Skeletal muscle tissue (tissue), 4 donors: ENCODE measurements around the gene FAM107A. TPM values are rescaled to one million over a fixed set of nuclear protein-coding genes. Genes with fewer than 3 reads are reported as not detected.

Experiments used
- H3K27ac ChIP-seq: one replicate; pipeline ENCODE4 v1.7.0; 2013; ENCODE audit warnings: mild to moderate bottlenecking, low read depth, low read length, inconsistent platforms
- H3K27me3 ChIP-seq, 3 donors: one replicate each; pipeline ENCODE4 v1.7.0; 2013; ENCODE audit warnings: low read length in 3 of 3; ENCODE audit not compliant: control insufficient read depth in 3 of 3, insufficient read depth in 3 of 3
- H3K36me3 ChIP-seq, 3 donors: one replicate each; pipeline ENCODE4 v1.7.0; 2013; ENCODE audit warnings: low read length in 3 of 3; ENCODE audit not compliant: control insufficient read depth in 3 of 3, insufficient read depth in 3 of 3
- H3K4me1 ChIP-seq, 3 donors: one replicate each; pipeline ENCODE4 v1.7.0; 2013; ENCODE audit warnings: low read length in 3 of 3, mild to moderate bottlenecking in 3 of 3; ENCODE audit not compliant: control insufficient read depth in 3 of 3, insufficient read depth in 3 of 3
- H3K4me3 ChIP-seq, 3 donors: one replicate each; pipeline ENCODE4 v1.7.0; 2013; ENCODE audit warnings: low read length in 3 of 3
- H3K9ac ChIP-seq, 3 donors: one replicate each; pipeline ENCODE4 v1.7.0; 2013; ENCODE audit warnings: low read length in 3 of 3, mild to moderate bottlenecking in 3 of 3, moderate library complexity in 2 of 3, low read depth in 1 of 3
- H3K9me3 ChIP-seq, 3 donors: one replicate each; pipeline ENCODE4 v1.7.0; 2013; ENCODE audit warnings: low read length in 3 of 3; ENCODE audit not compliant: control insufficient read depth in 3 of 3
- total RNA-seq: library from RNA; depleted of rRNA; stranded (reverse); fragments of >200 nt; gene quantifications from one replicate; pipeline ENCODE4 v1.2.3, GENCODE V29; 2014
- donor health status: Osteomylitis.

Gene FAM107A
- total RNA-seq, 1 donor from 2014 or later, result under 0.01 TPM

- Histone ChIP-seq H3K9ac (no peak overlapping the region), H3K36me3 (peaks cover 13 to 29% (median 19%) of the 10 kb centered on the region in 3 donors), H3K9me3 (no peaks in the 10 kb centered on the region), H3K27ac (no peak overlapping the region), H3K27me3 (no peaks in the 10 kb centered on the region), H3K4me3 (no peak overlapping the region), H3K4me1 (no peaks in the 10 kb centered on the region)
Measured at GRCh38 chr3:58521336-58521670, 55.9 kb downstream of the FAM107A start.

GRCh38 chr3:58520403-58521335, 56.5 kb downstream of the FAM107A start:
- no peak overlapping the region for H3K27ac ChIP-seq
- peak overlapping the region in 1 of 3 donors; percentile 25 for H3K9ac ChIP-seq
- no peak overlapping the region for H3K4me3 ChIP-seq
- no peaks in the 10 kb centered on the region for H3K9me3 ChIP-seq
- H3K27me3 ChIP-seq, result no peaks in the 10 kb centered on the region
- H3K4me1 ChIP-seq, result no peaks in the 10 kb centered on the region
- peaks cover 13 to 25% (median 15%) of the 10 kb centered on the region in 3 donors for H3K36me3 ChIP-seq

GRCh38 chr3:58519668-58520402, 57.4 kb downstream of the FAM107A start:
- H3K36me3 ChIP-seq, result peaks cover 13 to 24% (median 15%) of the 10 kb centered on the region in 3 donors
- H3K27ac ChIP-seq, result no peak overlapping the region
- no peak overlapping the region for H3K4me3 ChIP-seq
- no peaks in the 10 kb centered on the region for H3K27me3 ChIP-seq
- H3K9ac ChIP-seq, result peak overlapping the region in 1 of 3 donors; percentile 25
- no peaks in the 10 kb centered on the region for H3K4me1 ChIP-seq
- H3K9me3 ChIP-seq, result no peaks in the 10 kb centered on the region

- Histone ChIP-seq H3K36me3 (peaks cover 5 to 21% (median 8%) of the 10 kb centered on the region in 3 donors), H3K4me1 (no peaks in the 10 kb centered on the region), H3K9ac (no peak overlapping the region), H3K4me3 (no peak overlapping the region), H3K27ac (no peak overlapping the region), H3K9me3 (no peaks in the 10 kb centered on the region), H3K27me3 (no peaks in the 10 kb centered on the region)
Measured at GRCh38 chr3:58518291-58518789, 58.9 kb downstream of the FAM107A start.

- no peak overlapping the region for H3K27ac ChIP-seq
- no peaks in the 10 kb centered on the region for H3K27me3 ChIP-seq
- no peaks in the 10 kb centered on the region for H3K9me3 ChIP-seq
- no peak overlapping the region for H3K9ac ChIP-seq
- no peaks in the 10 kb centered on the region for H3K4me1 ChIP-seq
- no peak overlapping the region for H3K4me3 ChIP-seq
- peaks cover 7 to 17% (median 8%) of the 10 kb centered on the region in 3 donors for H3K36me3 ChIP-seq
Measured at GRCh38 chr3:58514405-58514804, 62.8 kb downstream of the FAM107A start.

Other genes starting within 250 kb of the FAM107A start
- 16.2 TPM for gene PXK, start 244.5 kb downstream of the FAM107A start, total RNA-seq
- gene PDHB, start 143.6 kb downstream of the FAM107A start, total RNA-seq, result 75.7 TPM
- 9.9 TPM for gene KCTD6, start 85.3 kb downstream of the FAM107A start, total RNA-seq
- 14.6 TPM for gene ACOX2, start 40.2 kb downstream of the FAM107A start, total RNA-seq
- gene FAM3D, start 89.4 kb upstream of the FAM107A start, total RNA-seq, result not detected